ENCODE measurements around the gene LONP2.
"Not testable (repeated sequence)": the region's sequence is repeated elsewhere in the genome, so short reads cannot be mapped to it uniquely, and the experiment has no call there.

LONP2 gene

GRCh38 chr16:48371393-48371780, 127.3 kb downstream of the LONP2 start:
- no peak for DNase-seq

DNA sequence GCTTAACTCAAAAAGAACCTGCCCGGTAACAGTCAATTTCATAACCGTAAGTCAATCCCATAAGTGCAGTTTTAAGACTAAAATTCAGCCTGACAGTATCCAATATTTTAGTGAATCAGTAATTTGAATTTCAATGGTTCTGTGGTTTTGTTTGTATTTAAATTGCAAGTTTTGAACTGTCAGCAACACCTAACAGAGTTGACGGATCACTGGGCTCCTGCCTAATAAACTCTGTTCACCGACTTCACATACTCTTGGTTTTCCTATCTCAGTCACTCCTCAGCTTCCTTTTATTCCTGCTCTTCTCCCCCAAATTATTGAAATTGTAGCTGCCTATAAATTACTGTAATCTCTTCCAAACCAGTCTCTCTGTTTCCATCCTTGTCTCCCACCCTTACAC, 128.6 kb downstream of the LONP2 start:
- DNase-seq, result no peak

- no peak for DNase-seq
Measured at GRCh38 chr16:48373258-48374029, 129.3 kb downstream of the LONP2 start.

GRCh38 chr16:48374255-48374654, 130.2 kb downstream of the LONP2 start:
- DNase-seq, result no peak

DNA sequence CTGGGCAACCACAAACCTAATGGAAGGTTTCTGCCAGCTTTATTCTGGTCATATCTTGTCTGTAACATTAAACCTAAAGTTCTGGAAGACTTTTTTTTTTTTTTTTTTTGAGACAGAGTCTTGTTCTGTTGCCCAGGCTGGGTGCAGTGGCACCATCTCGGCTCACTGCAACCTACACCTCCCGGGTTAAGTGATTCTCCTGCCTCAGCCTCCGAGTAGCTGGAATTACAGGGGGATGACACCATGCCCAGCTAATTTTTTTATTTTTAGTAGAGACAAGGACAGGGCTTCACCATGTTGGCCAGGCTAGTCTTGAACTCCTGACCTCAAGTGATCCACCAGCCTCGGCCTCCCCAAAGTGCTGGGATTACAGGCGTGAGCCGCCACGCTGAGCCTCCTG, 133.2 kb downstream of the LONP2 start:
- DNase-seq, result not testable (repeated sequence)

DNA sequence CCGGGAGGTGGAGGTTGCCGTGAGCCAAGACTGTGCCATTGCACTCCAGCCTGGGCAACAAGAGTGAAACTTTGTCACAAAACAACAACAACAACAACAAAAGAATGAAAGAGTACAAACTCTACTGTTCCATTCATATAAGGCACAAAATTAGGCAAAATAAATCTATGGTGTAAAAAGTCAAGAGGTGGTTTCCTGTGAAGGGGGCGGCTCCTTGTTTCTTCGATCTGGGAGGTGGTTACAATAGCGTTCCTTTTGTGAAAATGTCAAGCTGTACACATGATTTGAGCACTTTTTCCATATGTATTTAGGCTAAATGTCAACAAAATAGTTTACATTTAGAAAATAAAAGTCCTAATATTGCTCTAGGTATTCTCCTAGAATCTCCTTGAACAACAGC, 134.2 kb downstream of the LONP2 start:
- DNase-seq, result no peak

- no peak for DNase-seq
Measured at GRCh38 chr16:48378836-48379235, 134.7 kb downstream of the LONP2 start.

DNA sequence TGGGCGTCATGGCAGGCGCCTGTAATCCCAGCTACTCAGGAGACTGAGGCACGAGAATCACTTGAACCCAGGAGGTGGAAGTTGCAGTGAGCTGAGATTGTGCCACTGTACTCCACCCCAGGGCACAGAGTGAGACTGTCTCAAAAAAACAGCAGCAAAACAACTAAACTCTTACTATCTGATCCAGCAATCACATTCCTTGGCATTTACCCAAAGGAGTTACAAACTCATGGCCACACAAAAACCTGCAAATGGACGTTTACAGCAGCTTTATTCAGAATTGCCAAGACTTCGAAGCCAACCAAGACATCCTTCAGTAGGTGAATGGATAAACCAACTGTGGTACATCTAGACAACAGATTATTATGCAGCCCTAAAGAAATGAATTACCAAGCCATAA, 137.1 kb downstream of the LONP2 start:
- no peak for DNase-seq

GRCh38 chr16:48382131-48382530, 138.0 kb downstream of the LONP2 start:
- DNase-seq, result no peak

GRCh38 chr16:48383009-48383876, 139.1 kb downstream of the LONP2 start:
- DNase-seq, result no peak

GRCh38 chr16:48383877-48384519, 139.9 kb downstream of the LONP2 start:
- no peak for DNase-seq

DNA sequence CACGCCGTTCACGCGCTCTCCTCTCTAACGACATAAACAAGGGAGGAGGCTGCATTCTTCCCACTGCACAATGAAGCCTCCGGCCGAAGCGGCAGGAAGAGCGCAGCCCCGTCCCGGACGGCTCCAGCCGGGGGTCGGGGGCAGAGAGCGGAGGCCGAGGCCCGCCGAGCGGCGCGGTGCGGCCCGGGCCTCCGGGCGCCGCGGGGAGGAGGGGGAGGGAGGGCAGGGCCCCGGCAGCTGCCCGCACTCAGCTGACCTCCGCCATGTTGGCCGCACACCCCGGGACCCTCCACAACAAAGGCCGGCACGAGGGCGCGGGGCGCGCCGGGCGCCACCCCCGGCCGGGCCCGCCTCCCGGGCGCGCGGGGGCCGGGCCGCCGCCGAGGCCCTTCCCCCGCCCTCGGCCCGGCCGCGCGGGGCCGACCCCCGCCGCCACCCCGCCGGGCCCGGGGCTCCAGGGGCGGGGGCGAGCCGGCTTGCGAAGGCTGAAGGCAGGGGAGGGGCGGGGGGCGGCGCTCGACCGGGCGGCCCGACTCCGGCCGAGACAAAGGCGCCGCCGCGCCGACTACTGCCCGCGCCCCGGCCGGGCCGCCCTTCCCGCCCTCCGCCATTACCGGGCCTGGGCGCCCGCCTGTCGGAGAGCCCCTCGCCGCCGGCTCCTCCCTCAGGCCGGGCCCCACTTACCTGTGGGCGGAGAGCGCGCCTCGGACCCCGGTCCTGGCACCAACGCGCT, 140.6 kb downstream of the LONP2 start:
- DNase-seq, result peak; percentile 83

DNA sequence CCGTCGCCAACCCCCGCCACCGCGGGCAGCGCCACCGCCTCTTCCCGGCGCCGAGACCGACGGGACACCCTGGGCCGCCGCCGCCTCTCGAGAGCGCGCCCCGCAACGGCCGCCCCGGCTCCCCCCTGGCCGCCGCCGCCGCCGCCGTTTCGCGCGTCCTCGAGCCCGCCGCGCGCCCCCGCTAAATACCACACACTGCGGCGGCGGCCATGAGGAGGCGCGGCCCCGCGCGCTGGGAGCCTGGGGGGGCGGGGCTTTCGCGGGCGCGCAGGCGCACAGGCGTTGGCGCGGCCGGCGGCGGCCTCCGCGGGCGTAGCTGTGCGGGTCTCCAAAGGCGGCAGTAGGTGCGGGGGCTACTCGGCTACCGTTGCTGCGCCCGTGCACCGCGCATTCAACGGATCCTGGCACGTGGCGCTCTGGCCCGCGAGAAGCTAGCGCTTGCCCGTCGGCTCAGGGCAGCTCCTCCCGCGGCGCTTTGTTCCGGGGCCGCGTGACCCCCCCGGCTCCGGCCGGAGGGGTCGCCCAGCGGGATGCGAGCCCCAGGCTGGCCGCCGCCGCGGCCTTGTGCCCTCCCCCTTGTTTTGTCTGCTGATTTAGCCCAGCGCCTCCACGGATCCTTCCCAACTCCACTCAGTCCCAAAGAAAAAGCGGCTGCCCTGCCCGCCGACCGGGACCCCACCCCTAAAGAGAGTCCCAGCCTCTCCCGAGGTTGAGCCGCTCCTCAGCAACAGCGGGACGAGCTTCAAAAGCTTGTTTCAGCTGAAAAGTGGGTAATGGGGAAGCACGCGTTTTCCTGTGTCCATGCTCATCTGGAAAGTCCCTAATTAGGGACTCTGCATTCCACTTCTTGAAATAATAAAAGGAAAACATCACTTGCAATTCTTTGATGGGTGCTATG, 141.4 kb downstream of the LONP2 start, which contains the start of gene SIAH1:
SIAH1 (minus strand) TSS at position 161 of the 898 bp plus-strand sequence. CDS start 22,985 bp downstream, outside the sequence.
- peak; percentile 98 for DNase-seq

DNA sequence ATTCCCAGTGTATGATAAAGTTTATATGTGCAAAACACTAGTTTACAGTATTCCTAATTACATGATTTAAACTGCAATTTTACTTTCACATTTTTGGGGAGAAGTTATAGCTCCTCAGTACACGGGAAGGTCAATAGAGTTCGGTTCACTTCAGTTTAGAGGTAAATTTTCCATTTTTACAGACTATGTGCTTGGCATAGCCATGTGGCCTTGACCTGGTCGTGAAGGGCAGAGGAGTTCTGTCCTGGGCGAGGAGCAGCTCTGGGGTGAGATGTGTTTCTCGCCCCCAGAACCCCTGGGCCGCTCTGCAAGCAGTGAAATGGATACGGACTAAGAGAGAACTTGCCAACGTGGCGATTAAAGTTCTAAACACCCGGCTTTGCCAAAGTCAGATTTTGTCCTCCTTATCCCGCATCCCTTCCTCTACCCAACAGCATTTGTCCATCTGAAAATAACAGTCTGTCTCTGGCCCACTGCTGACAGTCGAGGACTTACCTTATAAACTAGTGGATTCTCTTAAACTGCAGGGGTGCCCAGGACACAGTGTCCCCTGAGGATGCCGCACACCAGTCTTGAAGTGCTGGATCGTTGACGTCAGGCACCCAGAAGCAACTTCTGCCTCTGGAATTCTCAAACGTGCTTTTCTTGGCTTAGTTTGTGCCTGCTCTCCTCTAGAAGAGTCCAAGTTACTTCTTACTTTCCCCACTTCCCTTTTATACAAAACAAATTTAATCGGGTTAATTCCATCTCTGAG, 142.6 kb downstream of the LONP2 start:
- no peak for DNase-seq

DNA sequence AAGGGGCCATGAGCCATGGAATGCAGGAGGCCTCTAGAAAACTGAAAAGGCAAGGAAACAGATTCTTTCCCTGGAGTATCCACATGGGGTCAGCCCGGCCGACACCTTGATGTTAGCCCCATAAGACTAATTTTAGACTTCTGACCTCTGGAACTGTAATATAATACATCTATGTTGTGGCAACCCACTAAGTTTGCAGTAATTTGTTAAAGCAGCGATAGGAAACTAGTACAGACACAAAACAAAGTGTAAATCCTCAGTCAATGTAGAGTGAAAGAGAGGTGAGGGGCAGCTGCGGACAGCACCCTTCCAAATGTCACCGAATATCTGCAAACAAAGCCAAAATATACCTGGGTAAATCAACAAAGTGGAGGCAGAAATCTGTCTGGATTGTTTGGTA, 148.3 kb downstream of the LONP2 start:
- DNase-seq, result no peak

GRCh38 chr16:48393485-48394354, 149.6 kb downstream of the LONP2 start:
- DNase-seq, result no peak

- DNase-seq, result no peak
Measured at GRCh38 chr16:48394355-48394703, 150.2 kb downstream of the LONP2 start.

DNA sequence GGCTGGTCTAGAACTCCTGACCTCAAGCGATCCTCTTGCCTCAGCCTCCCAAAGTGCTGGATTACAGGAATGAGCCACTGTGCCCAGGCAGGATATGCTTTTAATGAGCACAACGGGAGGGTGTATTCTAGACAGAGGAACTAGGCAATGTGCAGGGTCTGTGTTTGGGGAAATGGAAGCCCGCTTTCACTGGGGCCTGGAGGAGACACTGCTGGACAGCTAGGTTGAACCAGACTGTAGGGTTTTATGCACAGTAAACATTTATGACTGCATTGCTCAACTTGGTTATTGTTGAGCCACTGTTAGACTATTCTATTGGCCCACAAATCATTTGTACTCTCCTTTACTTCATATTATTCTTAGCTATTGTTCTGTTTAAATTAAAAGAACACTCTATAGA, 151.3 kb downstream of the LONP2 start:
- DNase-seq, result no peak

DNA sequence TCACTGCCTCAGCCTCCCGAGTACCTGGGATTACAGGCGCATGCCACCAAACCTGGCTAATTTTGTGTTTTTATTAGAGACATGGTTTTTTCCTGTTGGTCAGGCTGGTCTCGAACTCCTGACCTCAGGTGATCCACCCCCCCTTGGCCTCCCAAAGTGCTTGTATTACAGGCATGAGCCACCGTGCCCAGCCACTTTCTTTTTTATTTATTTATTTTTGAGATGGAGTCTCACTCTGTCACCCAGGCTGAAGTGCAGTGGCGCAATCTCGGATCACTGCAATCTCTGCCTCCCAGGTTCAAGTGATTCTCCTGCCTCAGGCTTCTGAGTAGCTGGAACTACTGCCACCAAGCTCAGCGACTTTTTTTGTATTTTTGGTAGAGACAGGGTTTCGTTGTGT, 158.4 kb downstream of the LONP2 start:
- DNase-seq, result not testable (repeated sequence)

- no peak for DNase-seq
Measured at GRCh38 chr16:48405153-48405552, 161.1 kb downstream of the LONP2 start.
